Bronchial epithelial cell (primary cell): ENCODE measurements around the gene MAP4. TPM values are rescaled to one million over a fixed set of nuclear protein-coding genes. Genes with fewer than 3 reads are reported as not detected.
A peak's percentile ranks its signal among the peaks of the same experiment; 100 is the strongest.

Experiments
- DNase-seq: peaks from one replicate; pipeline ENCODE4 v3.0.0-alpha.2; 2010; ENCODE audit warnings: low read depth
- FAIRE-seq: peaks from 2 replicates; lab custom pipeline; 2011; peaks lifted over from hg19 to GRCh38; lab: Jason Lieb, UNC
- H3K27me3 ChIP-seq: 2 replicates; pipeline ENCODE4 v1.5.1; 2011; ENCODE audit warnings: low read length; ENCODE audit not compliant: control insufficient read depth, insufficient read depth
- H3K36me3 ChIP-seq: 2 replicates; pipeline ENCODE4 v1.5.1; 2011; ENCODE audit warnings: low read length; ENCODE audit not compliant: control insufficient read depth, insufficient read depth
- H3K4me3 ChIP-seq: 2 replicates; pipeline ENCODE4 v1.5.1; 2011; ENCODE audit warnings: mild to moderate bottlenecking, low read depth, low read length, control low read depth
- CTCF ChIP-seq: IDR thresholded peaks from 2 replicates; pipeline ENCODE4 v1.5.1; 2011; ENCODE audit warnings: mild to moderate bottlenecking, moderate library complexity, low read length, control low read depth, inconsistent platforms; ENCODE audit not compliant: insufficient read depth, severe bottlenecking
- total RNA-seq: library from RNA; depleted of rRNA; stranded (reverse); fragments of >200 nt; gene quantifications from 2 replicates; pipeline ENCODE4 v1.2.1, GENCODE V29; 2014

The MAP4 gene
- total RNA-seq, 1 donor from 2014 or later = 44.8 TPM

DNA sequence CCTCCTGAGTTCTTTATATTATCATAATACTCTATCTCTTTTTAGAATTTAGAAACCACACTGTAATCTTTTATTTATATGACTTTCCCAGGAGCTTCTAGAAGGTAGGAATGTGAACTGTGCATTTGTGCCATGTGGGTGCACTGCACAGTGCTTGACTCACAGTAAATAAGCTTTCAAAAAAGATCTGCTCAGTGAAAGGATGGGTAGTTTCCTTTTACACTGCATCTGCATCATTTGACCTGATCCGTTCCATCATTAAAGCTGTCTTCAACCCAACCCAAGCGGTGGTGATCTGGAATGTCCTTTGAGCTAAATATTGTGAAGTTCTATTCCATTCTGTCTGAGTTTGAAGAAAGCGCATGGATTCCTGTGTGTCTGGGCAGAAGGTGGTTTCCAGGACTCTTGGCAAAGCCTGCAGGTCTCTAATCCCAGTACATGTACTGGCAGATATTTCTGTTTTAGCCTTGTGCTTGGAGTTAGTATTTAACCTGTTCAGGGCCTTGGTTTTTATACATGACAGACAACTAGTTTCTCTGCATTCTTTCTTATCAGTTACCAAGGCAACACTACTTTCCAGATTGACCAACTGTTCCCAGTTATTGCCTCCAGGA lies 116.6 kb downstream of the MAP4 start:
- H3K4me3 ChIP-seq = no peak overlapping the region
- H3K27me3 ChIP-seq = no peaks in the 10 kb centered on the region
- no peak for FAIRE-seq
- no peak for TF ChIP-seq CTCF
- peaks cover 4% of the 10 kb centered on the region for H3K36me3 ChIP-seq
- peak; percentile 10 for DNase-seq

- TF ChIP-seq CTCF = no peak
- H3K27me3 ChIP-seq = no peaks in the 10 kb centered on the region
- H3K4me3 ChIP-seq = no peak overlapping the region
- no peak for DNase-seq
- no peak for FAIRE-seq
- H3K36me3 ChIP-seq = peaks cover 4% of the 10 kb centered on the region
These were observed 118.3 kb downstream of the MAP4 start for GRCh38 chr3:47897954-47898353.

DNA sequence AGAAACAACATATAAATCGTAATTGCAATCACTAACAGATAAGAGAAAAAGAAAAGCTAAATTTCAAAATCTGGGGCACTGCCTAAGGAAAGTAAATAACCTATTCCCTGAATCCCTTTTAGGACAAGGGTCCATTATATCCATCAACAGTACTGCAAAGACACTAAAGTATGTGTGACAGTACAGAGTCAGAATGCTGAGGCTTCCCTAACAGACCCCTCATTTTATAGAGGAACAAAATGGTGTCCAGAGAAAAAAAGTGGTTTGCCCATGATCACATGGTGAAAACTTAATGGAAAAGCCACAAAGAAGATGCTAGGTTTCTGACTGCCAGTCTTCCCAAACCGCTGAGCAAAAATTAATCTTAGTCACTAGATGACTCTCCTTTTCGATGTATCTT lies 119.5 kb downstream of the MAP4 start:
- FAIRE-seq (no peak), DNase-seq (no peak)
- Histone ChIP-seq H3K36me3 (peaks cover 10% of the 10 kb centered on the region), H3K4me3 (no peak overlapping the region), H3K27me3 (no peaks in the 10 kb centered on the region)
- no peak for TF ChIP-seq CTCF

DNA sequence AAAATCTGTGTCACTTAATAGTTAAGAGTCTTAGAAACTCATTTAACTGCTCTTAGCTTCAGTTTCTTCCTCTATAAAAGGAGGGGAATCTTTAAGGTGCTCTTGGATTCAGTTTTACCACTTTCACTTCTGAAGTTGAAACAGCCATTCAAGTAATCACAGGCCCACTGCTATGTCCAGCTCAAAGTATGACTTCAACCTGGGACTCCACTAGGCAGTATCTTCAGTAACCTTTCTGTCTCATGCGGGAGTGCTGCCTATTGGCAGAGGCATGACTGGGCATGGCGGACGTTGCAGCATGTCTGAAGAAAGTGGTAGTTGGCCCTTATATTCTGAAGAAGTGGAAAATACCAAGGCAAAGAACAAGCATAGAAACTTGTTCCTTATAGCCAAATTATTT lies 121.0 kb downstream of the MAP4 start:
- no peak for TF ChIP-seq CTCF
- H3K36me3 ChIP-seq = peaks cover 9% of the 10 kb centered on the region
- DNase-seq (peak; percentile 20), FAIRE-seq (no peak)
- H3K4me3 ChIP-seq = no peak overlapping the region
- no peaks in the 10 kb centered on the region for H3K27me3 ChIP-seq

- H3K27me3 ChIP-seq = no peaks in the 10 kb centered on the region
- DNase-seq (no peak), FAIRE-seq (no peak)
- peaks cover 11% of the 10 kb centered on the region for H3K36me3 ChIP-seq
- no peak for TF ChIP-seq CTCF
- H3K4me3 ChIP-seq = no peak overlapping the region
These were observed 123.8 kb downstream of the MAP4 start for GRCh38 chr3:47892286-47893040.
